GM21381 (cell line): ENCODE data around the gene CFAP107.
"Not testable (repeated sequence)": the region's sequence is repeated elsewhere in the genome, so short reads cannot be mapped to it uniquely, and the experiment has no call there.

Source experiments
- ATAC-seq: cut with Tn5 transposase; IDR thresholded peaks from one replicate; pipeline ENCODE4 v1.9.1; 2021; ENCODE audit warnings: mild to moderate bottlenecking, moderate library complexity; ENCODE audit not compliant: unreplicated experiment

The CFAP107 gene

DNA sequence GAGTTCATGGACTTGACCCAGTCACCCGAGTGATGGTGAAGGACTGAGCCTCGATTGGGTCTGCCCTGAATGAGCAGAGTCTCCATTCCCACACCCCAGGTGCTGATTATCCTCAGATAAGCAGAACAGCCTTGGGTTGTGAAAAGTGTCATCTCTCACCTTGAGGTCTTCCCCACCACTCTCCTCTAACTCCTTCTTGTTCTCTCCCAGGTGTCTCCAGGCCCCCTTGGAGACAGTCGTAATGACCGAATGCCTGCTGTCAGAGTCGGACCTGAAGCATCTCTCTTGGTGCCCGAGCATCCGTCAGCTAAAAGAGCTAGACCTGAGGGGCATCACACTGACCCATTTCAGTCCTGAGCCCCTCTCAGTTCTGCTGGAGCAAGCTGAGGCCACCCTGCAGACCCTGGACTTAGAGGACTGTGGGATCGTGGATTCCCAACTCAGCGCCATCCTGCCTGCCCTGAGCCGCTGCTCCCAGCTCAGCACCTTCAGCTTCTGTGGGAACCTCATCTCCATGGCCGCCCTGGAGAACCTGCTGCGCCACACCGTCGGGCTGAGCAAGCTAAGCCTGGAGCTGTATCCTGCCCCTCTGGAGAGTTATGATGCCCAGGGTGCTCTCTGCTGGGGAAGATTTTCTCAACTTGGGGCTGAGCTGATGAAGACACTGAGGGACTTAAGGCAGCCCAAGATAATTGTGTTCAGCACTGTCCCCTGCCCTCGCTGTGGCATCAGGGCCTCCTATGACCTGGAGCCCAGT, 31.0 kb downstream of the CFAP107 start:
- no peak for ATAC-seq

DNA sequence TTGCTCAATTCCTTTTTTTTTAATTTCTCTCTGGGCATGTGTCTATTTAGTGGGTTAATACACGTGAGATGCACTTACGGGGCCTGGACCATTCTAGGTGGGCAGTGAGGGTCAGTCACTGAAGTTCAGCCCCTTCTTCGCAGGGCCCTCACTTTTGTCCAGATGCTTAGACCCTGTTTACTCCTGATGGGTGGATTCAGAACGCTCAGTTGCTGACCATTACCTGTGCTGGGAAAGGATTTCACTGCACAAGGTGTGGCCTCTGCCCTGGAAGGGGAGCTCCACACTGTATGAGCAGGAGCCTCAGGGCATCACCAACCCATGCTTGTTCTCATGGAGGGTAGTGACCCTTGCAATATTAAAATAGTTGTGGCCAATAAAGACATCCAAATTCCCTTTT, 32.1 kb downstream of the CFAP107 start:
- ATAC-seq: no peak

DNA sequence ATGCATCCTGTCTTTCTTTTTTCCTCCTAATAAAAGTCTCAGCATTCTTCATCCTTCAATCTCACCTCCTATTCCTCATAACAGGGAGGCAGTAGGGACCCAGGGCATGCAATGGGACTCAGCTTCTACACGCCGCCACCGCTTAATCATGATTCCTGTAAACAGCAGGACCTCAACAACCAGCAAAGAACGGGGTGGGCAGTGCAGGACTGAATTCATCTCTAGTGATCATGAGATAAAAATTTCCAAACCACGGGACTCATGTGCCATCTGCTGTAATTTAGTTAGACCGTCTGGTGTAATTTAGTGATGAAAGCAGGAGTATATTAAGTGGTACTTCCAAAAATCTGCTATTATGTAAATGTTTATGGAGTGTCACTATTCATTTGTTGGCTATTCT, 32.9 kb downstream of the CFAP107 start:
- ATAC-seq: no peak

DNA sequence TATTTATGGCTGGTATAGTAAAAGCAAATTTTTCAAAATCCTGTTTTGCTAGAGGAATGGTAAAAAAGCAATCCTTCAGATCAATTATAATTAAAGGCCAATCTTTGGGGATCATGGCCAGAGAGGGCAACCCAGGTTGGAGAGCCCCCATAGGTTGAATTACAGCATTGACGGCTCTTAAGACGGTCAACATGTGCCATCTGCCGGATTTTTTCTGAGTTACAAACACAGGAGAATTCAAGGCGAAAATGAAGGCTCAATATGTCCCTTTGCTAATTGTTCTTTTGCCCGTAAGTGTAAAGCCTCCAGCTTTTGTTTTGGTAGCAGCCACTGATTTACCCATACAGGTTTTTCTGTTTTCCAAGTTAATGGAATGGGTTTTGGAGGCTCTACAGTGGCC, 35.5 kb downstream of the CFAP107 start:
- ATAC-seq: not testable (repeated sequence)

DNA sequence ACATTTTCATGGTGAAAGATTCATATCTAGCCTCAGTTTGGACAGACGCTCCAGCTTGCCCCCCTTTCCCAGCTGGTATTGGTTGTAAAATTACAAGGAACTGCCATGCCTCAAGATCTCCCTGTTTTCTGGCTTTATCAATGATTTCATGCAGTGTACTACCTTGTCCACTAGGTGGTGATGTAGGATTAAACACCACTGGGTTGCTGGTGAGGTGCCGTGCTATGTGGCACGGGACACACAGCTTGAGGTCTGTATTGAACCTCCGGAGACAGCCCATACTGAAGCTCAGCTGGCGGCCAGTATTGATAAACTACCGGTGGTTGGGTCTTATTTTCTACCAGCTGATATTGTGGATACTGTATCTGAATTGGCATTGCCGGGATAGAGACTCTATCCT, 37.8 kb downstream of the CFAP107 start:
- ATAC-seq: not testable (repeated sequence)

DNA sequence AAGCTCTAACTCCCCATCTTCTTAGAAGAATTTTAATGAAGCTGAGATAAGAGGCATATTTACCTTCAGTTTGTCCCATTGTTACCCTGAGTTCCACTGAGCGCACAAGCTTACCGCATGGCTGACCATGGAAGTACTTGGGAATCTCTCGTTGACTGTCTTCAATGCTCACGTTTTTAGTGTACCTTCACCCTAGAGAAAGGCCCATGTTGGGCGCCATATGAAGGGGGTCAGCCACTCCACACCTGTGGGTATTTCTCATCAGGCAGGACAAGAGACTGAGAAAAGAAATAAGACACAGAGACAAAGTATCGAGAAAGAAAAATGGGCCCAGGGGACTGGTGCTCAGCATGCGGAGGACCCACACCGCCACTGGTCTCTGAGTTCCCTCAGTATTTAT, 38.7 kb downstream of the CFAP107 start:
- not testable (repeated sequence) for ATAC-seq

DNA sequence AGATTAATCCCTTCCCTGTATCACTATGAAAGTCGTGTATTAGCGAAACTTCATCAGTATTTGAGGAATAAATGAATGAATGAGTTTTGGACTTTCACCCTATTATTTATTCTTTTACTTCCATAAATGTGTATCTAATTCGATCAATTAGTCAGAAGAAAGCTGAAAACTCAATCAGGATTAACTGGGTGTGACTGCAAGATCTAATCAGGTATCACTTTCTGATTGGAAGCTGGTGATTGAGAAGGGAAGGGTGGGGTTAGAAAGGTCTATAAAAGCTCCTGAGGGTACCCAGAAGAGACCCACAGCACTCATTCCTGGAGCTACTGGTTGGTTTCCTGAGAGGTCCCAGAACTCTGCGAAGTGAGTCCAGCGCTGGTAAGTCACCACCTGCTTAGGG, 45.1 kb downstream of the CFAP107 start, which contains the start of gene PRAMEF1:
PRAMEF1 (plus strand) TSS at position 301 of the 400 bp plus-strand sequence. CDS start 1,831 bp downstream, outside the sequence.
- ATAC-seq: not testable (repeated sequence)

DNA sequence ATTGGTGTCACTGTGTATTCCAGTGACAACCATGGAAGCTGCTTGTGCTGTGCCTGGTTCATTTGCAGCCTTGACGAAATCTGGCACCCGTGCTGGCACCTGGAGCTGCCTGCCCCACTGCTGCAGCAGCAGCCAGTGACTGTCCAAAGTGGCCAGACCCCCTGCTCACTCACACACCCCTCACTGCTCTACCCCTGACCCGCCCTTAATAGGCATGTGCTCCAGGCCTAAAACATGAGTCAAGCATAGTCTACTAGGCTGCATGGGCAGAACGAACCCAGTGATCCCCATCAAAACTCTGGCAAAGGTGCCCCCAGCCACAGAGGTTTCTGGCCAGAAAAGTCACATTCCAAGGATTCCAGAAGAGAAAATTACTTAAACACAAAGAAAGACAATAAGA, 52.9 kb downstream of the CFAP107 start:
- no peak for ATAC-seq

DNA sequence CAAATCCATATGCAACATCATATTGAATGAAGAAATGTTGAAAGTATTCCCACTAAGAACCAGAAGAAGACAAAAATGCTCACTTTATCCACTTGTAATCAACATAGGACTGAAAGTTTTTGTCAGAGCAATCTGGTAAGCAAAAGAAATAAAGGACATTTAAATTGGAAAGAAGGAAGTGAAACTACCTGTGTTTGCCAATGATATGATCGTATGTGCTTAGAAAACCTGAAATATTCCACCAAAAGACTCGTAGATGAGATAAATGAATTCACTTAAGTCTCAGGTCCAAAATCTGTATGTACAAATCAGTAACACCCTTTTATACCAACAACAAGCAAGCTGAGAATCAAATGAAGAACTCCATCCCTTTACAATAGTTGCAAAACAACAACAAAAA, 53.7 kb downstream of the CFAP107 start:
- ATAC-seq: no peak

DNA sequence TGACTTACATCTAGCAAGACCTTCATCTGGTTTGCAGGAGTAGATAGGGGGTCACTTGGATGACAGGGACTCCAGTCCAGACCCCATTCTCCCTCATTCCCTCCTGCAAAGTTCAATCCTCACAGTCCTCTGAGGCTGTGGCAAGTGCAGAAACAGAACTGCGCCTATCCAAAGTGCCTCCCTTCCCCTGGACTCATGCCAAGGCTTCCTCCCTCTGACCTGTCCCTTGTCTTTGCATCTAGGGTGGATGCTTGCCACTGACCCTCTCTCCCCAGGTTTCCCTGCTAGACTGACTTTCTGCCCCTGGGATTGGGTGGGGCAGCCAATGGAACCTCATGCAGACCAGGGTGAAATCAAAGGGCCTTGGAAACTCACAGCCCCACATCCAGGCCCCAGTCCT, 63.9 kb downstream of the CFAP107 start:
- ATAC-seq: no peak

DNA sequence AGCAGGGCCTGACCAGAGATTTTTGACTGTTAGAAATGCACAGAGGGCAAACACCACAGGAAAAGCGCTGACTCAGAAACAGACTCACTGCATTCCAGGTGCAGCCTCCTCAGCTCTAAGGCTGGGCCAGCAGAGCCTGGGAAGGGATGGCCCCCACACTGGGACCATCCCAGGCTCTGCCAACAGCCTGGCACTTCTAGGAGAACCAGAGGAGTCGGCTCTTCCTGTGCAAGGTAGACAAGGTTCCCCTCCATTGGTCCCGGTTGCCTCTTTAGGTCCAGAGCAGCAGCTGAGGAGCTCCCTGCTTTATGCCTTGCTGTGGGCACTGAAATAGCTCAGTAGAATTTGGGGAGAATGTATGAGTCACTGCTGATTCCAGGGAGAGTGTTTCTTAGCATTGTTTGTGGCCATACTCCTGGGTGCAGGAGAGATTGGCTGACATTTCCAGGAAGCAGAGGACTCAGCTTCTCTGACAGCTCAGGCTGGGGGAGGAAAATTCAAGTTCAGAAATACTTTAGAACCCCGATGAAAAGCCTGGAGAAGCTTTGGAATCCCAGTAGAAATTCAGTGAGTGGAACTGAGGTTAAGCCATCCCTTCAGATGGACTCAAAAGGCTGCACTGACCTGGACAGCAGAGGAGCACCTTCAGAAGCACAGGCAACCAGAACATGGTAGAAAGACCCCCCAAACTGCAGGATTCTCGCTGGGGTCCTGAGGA, 64.8 kb downstream of the CFAP107 start:
- ATAC-seq: no peak

DNA sequence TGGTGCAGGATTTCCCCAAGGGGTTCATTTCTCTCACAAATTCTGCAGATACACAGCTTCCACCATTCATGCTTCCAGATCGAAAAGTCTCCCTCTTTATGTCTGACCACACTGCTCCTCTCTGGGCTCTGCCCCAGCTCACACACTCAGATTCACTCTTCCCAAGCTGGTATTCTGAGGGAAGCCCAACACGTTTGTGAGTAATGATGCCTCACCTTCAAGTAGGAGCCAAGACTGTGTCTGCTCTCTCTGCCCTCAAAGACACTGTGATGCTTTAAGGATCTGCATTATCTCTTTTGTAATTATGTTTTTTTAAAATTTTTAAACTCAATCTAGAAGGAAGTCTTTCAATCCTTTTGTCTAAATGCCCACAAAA, 65.4 kb downstream of the CFAP107 start:
- ATAC-seq: no peak
